Colonic mucosa (tissue), 4 donors: ENCODE results near the gene PRTFDC1. TPM values are rescaled to one million over a fixed set of nuclear protein-coding genes. Genes with fewer than 3 reads are reported as not detected.

ENCODE experiments used
- DNase-seq: peaks from one replicate; pipeline ENCODE4 v3.0.0-alpha.2; 2020
- H3K27ac ChIP-seq: fragments of 200-600 bp; one replicate; pipeline ENCODE4 v1.8.0; 2021
- H3K27me3 ChIP-seq: fragments of 200-600 bp; one replicate; pipeline ENCODE4 v1.8.0; 2021
- H3K36me3 ChIP-seq: fragments of 200-600 bp; one replicate; pipeline ENCODE4 v1.8.0; 2021
- H3K4me1 ChIP-seq: fragments of 200-600 bp; one replicate; pipeline ENCODE4 v1.8.0; 2021; ENCODE audit warnings: mild to moderate bottlenecking
- H3K4me3 ChIP-seq: fragments of 200-600 bp; one replicate; pipeline ENCODE4 v1.8.0; 2021
- H3K9ac ChIP-seq, 2 donors: one replicate each; pipeline ENCODE4 v1.7.0; 2013; ENCODE audit warnings: control low read depth in 2 of 2, low read depth in 2 of 2, low read length in 2 of 2
- H3K9me3 ChIP-seq: fragments of 200-600 bp; one replicate; pipeline ENCODE4 v1.8.0; 2021
- CTCF ChIP-seq: fragments of 200-600 bp; IDR thresholded peaks from one replicate; pipeline ENCODE4 v1.8.0; 2022; ENCODE audit warnings: antibody characterized with exemption, mild to moderate bottlenecking
- intact Hi-C: fragments of 100-400 bp; cut with DNase I; formaldehyde crosslinking; loops from one replicate; pipeline ENCODE4 v1.14.1; 2022
- total RNA-seq, 2 donors: library from RNA; stranded (reverse); fragmentation: NEBNext Ultra II Directional in 1 of 2; extraction: Animal tissue kit (Norgen Biotek cat#: 25700) in 1 of 2; gene quantifications; one replicate each; pipeline ENCODE4 v1.2.1, GENCODE V29; 2021
- donor health status: healthy.
- donor health status: DM: no; HTN: no; CAD: no.
- donor health status: DM: no; HTN: no; CAD: no.

Gene PRTFDC1
- total RNA-seq, 2 donors from 2014 or later: 8.1 to 16.0 TPM

- no peaks in the 10 kb centered on the region for H3K36me3 ChIP-seq
- H3K4me3 ChIP-seq: no peak overlapping the region
- DNase-seq: no peak
- H3K4me1 ChIP-seq: no peaks in the 10 kb centered on the region
- TF ChIP-seq CTCF: no peak
- intact Hi-C loops: no loop called here
- no peak overlapping the region for H3K9ac ChIP-seq
- H3K27ac ChIP-seq: no peak overlapping the region
- H3K27me3 ChIP-seq: no peaks in the 10 kb centered on the region
- H3K9me3 ChIP-seq: no peaks in the 10 kb centered on the region
Observed at GRCh38 chr10:24886290-24886680, 66.1 kb downstream of the PRTFDC1 start.

GRCh38 chr10:24885551-24886289 is 66.7 kb downstream of the PRTFDC1 start:
- Histone ChIP-seq H3K9me3 (no peaks in the 10 kb centered on the region), H3K9ac (no peak overlapping the region), H3K27ac (no peak overlapping the region), H3K27me3 (no peaks in the 10 kb centered on the region), H3K36me3 (no peaks in the 10 kb centered on the region), H3K4me3 (no peak overlapping the region), H3K4me1 (no peaks in the 10 kb centered on the region)
- intact Hi-C loops: no loop called here
- DNase-seq: no peak
- no peak for TF ChIP-seq CTCF

- Histone ChIP-seq H3K4me1 (no peaks in the 10 kb centered on the region), H3K36me3 (no peaks in the 10 kb centered on the region), H3K4me3 (no peak overlapping the region), H3K9ac (no peak overlapping the region), H3K27me3 (no peaks in the 10 kb centered on the region), H3K27ac (no peak overlapping the region), H3K9me3 (no peaks in the 10 kb centered on the region)
- DNase-seq: no peak
- intact Hi-C loops: no loop called here
- TF ChIP-seq CTCF: no peak
Observed at GRCh38 chr10:24884793-24885192, 67.6 kb downstream of the PRTFDC1 start.

- no peak for DNase-seq
- H3K36me3 ChIP-seq: no peaks in the 10 kb centered on the region
- H3K9me3 ChIP-seq: no peaks in the 10 kb centered on the region
- no peak overlapping the region for H3K9ac ChIP-seq
- H3K4me1 ChIP-seq: no peaks in the 10 kb centered on the region
- no peak overlapping the region for H3K27ac ChIP-seq
- intact Hi-C loops: no loop called here
- no peaks in the 10 kb centered on the region for H3K27me3 ChIP-seq
- TF ChIP-seq CTCF: no peak
- no peak overlapping the region for H3K4me3 ChIP-seq
Observed at GRCh38 chr10:24884316-24884715, 68.1 kb downstream of the PRTFDC1 start.

- no peaks in the 10 kb centered on the region for H3K4me1 ChIP-seq
- H3K27ac ChIP-seq: no peak overlapping the region
- TF ChIP-seq CTCF: no peak
- H3K9me3 ChIP-seq: no peaks in the 10 kb centered on the region
- H3K27me3 ChIP-seq: no peaks in the 10 kb centered on the region
- intact Hi-C loops: no loop called here
- H3K36me3 ChIP-seq: no peaks in the 10 kb centered on the region
- DNase-seq: no peak
- H3K9ac ChIP-seq: no peak overlapping the region
- no peak overlapping the region for H3K4me3 ChIP-seq
Observed at GRCh38 chr10:24883176-24883575, 69.2 kb downstream of the PRTFDC1 start.
